Measurements from ENCODE around the gene SLC9A9. TPM values are rescaled to one million over a fixed set of nuclear protein-coding genes. Genes with fewer than 3 reads are reported as not detected.

Gene SLC9A9
- total RNA-seq, 2 donors from 2014 or later, result 23.6 to 31.0 TPM

DNA sequence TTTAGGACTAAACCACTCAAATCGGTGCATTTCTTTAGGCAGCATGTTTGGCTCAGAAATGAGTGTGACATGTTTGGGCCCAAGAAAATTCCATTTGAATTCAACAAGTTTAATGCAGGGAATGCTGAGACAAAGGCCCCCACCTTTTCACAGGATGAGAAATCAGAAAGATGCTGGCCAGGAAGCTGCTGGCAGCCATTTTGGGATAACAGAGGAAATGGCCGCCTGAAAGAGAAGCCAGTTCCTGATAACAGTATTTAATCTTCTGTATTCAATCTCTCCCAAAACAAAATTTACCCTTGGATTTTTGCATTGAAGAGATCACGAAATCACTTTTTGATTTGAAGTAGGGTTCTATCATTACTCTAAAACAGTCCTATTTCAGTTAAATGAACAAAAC is 350.9 kb downstream of the SLC9A9 start:
- Histone ChIP-seq H3K4me3 (no peak overlapping the region), H3K27me3 (replicated peaks; ENCODE audit: insufficient read depth) (no peaks in the 10 kb centered on the region), H3K27ac (no peak overlapping the region), H3K36me3 (no peaks in the 10 kb centered on the region), H3K4me1 (replicated peaks) (no peaks in the 10 kb centered on the region), H3K9me3 (no peaks in the 10 kb centered on the region)
- TF ChIP-seq POLR2A (IDR thresholded peaks at IDR 0.05), result no peak
- TF ChIP-seq POLR2AphosphoS5 (IDR thresholded peaks at IDR 0.05), result no peak
- no peak for DNase-seq (ENCODE audit: low spot score)
- intact Hi-C loops (cut with DNase I), result loop anchor here (10.0 kb wide), 2 partner anchors 87 to 373 kb away; no protein-coding TSS in a partner anchor
- 95% methylated on average over 3 of the region's 3 CpGs for WGBS

DNA sequence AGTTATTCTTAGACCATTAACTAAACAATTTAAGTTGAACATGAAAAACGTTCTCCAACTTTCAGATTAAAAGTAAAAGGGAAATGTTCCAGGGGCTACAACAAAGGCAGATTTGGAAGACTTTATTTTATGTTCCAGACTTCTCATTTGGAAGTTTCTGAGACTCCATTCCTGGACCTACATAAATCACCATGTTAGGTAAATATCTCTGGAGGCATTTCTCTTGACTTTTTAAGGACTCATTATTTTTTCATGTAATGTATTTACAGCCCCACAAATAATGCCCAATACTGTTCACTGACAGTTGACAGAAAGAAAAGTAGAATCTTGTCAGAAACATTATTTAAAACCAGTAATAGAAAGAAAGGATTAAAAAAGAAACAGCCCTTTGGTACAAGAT is 352.1 kb downstream of the SLC9A9 start:
- no peak for TF ChIP-seq POLR2AphosphoS5 (IDR thresholded peaks at IDR 0.05)
- TF ChIP-seq, protein P1, sequence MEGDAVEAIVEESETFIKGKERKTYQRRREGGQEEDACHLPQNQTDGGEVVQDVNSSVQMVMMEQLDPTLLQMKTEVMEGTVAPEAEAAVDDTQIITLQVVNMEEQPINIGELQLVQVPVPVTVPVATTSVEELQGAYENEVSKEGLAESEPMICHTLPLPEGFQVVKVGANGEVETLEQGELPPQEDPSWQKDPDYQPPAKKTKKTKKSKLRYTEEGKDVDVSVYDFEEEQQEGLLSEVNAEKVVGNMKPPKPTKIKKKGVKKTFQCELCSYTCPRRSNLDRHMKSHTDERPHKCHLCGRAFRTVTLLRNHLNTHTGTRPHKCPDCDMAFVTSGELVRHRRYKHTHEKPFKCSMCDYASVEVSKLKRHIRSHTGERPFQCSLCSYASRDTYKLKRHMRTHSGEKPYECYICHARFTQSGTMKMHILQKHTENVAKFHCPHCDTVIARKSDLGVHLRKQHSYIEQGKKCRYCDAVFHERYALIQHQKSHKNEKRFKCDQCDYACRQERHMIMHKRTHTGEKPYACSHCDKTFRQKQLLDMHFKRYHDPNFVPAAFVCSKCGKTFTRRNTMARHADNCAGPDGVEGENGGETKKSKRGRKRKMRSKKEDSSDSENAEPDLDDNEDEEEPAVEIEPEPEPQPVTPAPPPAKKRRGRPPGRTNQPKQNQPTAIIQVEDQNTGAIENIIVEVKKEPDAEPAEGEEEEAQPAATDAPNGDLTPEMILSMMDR (IDR thresholded peaks at IDR 0.05), result no peak
- TF ChIP-seq POLR2A (IDR thresholded peaks at IDR 0.05), result no peak
- intact Hi-C loops (cut with DNase I), result loop anchor here (10.0 kb wide), 2 partner anchors 89 to 371 kb away; no protein-coding TSS in a partner anchor
- H3K4me3 ChIP-seq, result no peak overlapping the region
- no peak overlapping the region for H3K27ac ChIP-seq
- WGBS, result 31% methylated on average over 1 of the region's 1 CpG
- DNase-seq (ENCODE audit: low spot score), result no peak
- no peaks in the 10 kb centered on the region for H3K36me3 ChIP-seq
- no peaks in the 10 kb centered on the region for H3K9me3 ChIP-seq
- no peaks in the 10 kb centered on the region for H3K4me1 ChIP-seq (replicated peaks)
- no peaks in the 10 kb centered on the region for H3K27me3 ChIP-seq (replicated peaks; ENCODE audit: insufficient read depth)

DNA sequence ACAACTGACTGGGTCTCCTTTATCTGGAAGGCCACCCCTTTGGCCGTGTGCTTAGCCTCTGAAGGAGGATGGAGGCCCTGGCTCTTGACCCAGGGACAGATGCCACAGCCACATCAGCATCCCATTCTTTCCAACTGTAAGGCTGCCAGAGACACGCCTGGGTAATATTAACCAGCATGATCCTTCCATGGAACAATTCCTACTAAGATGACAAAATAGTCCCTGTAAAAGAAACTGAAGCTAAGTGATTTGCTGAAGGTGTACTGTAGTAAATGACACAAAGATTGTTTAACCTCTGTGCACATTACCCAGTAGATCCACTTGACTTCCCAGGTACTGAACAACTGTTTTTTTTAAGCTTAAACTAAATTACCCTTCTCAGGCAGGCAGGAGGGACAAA is 352.7 kb downstream of the SLC9A9 start:
- no peaks in the 10 kb centered on the region for H3K27me3 ChIP-seq (replicated peaks; ENCODE audit: insufficient read depth)
- H3K4me3 ChIP-seq, result no peak overlapping the region
- TF ChIP-seq, protein P1 (IDR thresholded peaks at IDR 0.05), result no peak
- TF ChIP-seq POLR2AphosphoS5 (IDR thresholded peaks at IDR 0.05), result no peak
- no peak for TF ChIP-seq POLR2A (IDR thresholded peaks at IDR 0.05)
- H3K9me3 ChIP-seq, result no peaks in the 10 kb centered on the region
- H3K4me1 ChIP-seq (replicated peaks), result no peaks in the 10 kb centered on the region
- 78% methylated on average over 2 of the region's 2 CpGs for WGBS
- no peak overlapping the region for H3K27ac ChIP-seq
- intact Hi-C loops (cut with DNase I), result loop anchor here (10.0 kb wide), 2 partner anchors 89 to 371 kb away; no protein-coding TSS in a partner anchor
- no peak for DNase-seq (ENCODE audit: low spot score)
- H3K36me3 ChIP-seq, result no peaks in the 10 kb centered on the region

DNA sequence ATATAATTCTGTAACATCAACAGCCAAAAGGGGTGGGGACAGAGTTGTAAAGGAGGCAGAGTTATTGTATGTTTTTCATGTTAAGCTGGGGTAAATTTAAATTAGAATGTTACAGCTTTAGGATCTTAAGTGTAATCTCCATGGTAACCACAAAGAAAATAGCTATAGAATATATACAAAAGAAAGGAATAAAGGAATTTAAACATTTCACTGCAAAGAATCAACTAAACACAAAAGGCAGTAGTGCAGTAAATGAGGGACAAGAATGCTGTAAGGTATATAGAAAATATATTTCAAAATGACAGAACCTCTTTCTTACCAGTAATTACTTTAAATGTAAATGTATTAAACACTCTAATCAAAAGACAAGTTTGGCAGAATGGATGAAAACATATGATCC is 361.7 kb downstream of the SLC9A9 start:
- Histone ChIP-seq H3K36me3 (no peaks in the 10 kb centered on the region), H3K27ac (no peak overlapping the region), H3K4me1 (replicated peaks) (no peaks in the 10 kb centered on the region), H3K9me3 (no peaks in the 10 kb centered on the region), H3K27me3 (replicated peaks; ENCODE audit: insufficient read depth) (no peaks in the 10 kb centered on the region), H3K4me3 (no peak overlapping the region)
- no peak for DNase-seq (ENCODE audit: low spot score)
- TF ChIP-seq POLR2AphosphoS5 (IDR thresholded peaks at IDR 0.05) (no peak), POLR2A (IDR thresholded peaks at IDR 0.05) (no peak)
- TF ChIP-seq, protein P1 (IDR thresholded peaks at IDR 0.05), result no peak
- intact Hi-C loops (cut with DNase I), result no loop called here

DNA sequence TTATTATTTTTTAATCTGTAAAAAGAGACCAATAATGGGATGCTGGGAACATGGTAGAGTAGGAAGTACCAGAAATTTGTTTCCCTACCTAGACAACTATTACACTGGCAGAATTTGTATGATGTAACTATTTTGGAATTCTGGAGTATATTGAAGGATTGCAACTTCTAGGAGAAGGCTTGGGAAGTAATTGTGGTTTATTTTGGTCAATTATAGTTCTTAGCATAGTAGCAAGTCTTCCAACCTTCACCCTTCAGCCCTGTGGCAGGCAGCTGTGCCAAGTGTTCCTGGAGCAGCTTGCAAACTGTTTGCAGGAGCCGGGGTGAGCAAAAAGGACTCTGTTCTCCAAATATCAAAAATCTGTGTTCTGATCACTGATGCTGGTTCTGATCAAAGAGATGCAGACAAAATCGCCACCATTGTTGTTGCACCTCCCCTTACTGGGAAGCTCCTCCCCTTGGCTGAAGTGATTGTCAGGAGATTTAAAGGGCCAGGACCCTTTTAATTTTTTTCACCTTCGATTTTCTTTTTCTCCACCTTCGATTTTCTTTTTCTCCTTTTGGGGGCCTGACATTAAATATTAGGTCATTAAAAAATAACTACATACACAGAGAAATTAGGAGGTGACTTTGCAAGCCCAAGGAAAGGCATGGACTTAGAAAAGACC is 363.3 kb downstream of the SLC9A9 start:
- WGBS, result 84% methylated on average over 4 of the region's 4 CpGs
- no peak for TF ChIP-seq POLR2AphosphoS5 (IDR thresholded peaks at IDR 0.05)
- TF ChIP-seq POLR2A (IDR thresholded peaks at IDR 0.05), result no peak
- TF ChIP-seq, protein P1 (IDR thresholded peaks at IDR 0.05), result no peak
- intact Hi-C loops (cut with DNase I), result no loop called here

More for the DNA sequence above, 363.3 kb downstream of the SLC9A9 start:
- Histone ChIP-seq H3K27ac (no peak overlapping the region), H3K27me3 (replicated peaks; ENCODE audit: insufficient read depth) (no peaks in the 10 kb centered on the region), H3K36me3 (no peaks in the 10 kb centered on the region), H3K9me3 (no peaks in the 10 kb centered on the region), H3K4me1 (replicated peaks) (no peaks in the 10 kb centered on the region), H3K4me3 (no peak overlapping the region)
- no peak for DNase-seq (ENCODE audit: low spot score)

Data from prostate gland (tissue), 2 donors.